Skeletal muscle satellite cell (primary cell): ENCODE measurements around the gene CATSPER1.
A peak's percentile ranks its signal among the peaks of the same experiment; 100 is the strongest.

ENCODE experiments used
- H3K27me3 ChIP-seq: 2 replicates; pipeline ENCODE4 v1.7.0; 2013; ENCODE audit warnings: low read length; ENCODE audit not compliant: control insufficient read depth, insufficient read depth
- H3K36me3 ChIP-seq: 2 replicates; pipeline ENCODE4 v1.7.0; 2013; ENCODE audit warnings: mild to moderate bottlenecking, control low read depth, low read length; ENCODE audit not compliant: insufficient read depth
- H3K4me1 ChIP-seq: 2 replicates; pipeline ENCODE4 v1.7.0; 2013; ENCODE audit warnings: low read length; ENCODE audit not compliant: control insufficient read depth, insufficient read depth
- H3K4me2 ChIP-seq: 2 replicates; pipeline ENCODE4 v1.7.0; 2013; ENCODE audit warnings: mild to moderate bottlenecking, low read length
- H3K4me3 ChIP-seq: 2 replicates; pipeline ENCODE4 v1.7.0; 2013; ENCODE audit warnings: low read length
- H3K9ac ChIP-seq: 2 replicates; pipeline ENCODE4 v1.7.0; 2013; ENCODE audit warnings: mild to moderate bottlenecking, low read depth, low read length, moderate library complexity
- H3K9me3 ChIP-seq: replicated peaks from 2 replicates; pipeline ENCODE4 v1.7.0; 2013; ENCODE audit warnings: mild to moderate bottlenecking, control low read depth, low read length

The CATSPER1 gene

DNA sequence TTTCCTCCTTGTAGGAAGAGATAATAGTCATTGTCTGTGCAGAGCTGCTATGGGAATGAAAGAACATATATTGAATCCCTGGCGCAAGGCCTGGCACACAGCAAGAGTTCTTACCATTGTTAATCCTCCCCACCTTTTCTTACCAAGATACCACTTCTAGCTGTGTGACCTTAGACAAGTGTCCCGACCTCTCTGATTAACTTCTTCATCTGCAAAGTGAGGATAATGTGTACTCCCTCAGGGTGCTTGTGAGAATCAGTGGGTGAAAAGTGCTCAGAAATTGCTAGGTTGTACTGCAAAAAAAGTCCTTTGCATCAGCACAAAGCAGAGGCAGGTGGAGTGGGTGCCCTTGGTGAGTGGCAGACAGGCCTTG lies 18.2 kb downstream of the CATSPER1 start:
- Histone ChIP-seq H3K27me3 (no peaks in the 10 kb centered on the region), H3K9me3 (no peaks in the 10 kb centered on the region), H3K4me2 (no peak overlapping the region), H3K9ac (no peak overlapping the region), H3K4me3 (no peak overlapping the region), H3K4me1 (peaks cover 30% of the 10 kb centered on the region), H3K36me3 (peaks cover 18% of the 10 kb centered on the region)

DNA sequence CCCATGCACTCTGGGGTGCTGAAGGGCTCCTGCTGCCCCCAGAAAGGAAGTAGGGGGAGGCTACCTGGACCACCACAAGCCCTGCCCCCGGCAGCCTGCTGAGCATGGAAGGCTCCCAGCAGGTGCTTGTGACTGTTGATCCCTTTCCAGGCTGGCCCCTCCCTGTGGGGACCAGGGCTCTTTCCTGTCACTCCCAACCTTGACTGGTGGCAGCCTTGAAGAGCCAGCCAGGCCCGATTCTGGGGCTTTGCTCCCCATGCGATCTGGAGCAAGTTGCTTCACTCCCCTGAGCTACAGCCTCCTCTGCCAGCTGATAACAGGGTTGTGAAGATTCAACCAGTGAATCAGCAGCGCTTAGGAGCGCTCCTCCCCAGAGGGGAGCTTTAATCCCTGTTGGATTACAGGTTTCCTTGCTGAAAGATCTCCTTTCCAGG lies 19.1 kb downstream of the CATSPER1 start:
- H3K9me3 ChIP-seq, result no peaks in the 10 kb centered on the region
- H3K27me3 ChIP-seq, result no peaks in the 10 kb centered on the region
- H3K9ac ChIP-seq, result no peak overlapping the region
- peaks cover 25% of the 10 kb centered on the region for H3K4me1 ChIP-seq
- no peak overlapping the region for H3K4me3 ChIP-seq
- H3K4me2 ChIP-seq, result no peak overlapping the region
- peaks cover 18% of the 10 kb centered on the region for H3K36me3 ChIP-seq

DNA sequence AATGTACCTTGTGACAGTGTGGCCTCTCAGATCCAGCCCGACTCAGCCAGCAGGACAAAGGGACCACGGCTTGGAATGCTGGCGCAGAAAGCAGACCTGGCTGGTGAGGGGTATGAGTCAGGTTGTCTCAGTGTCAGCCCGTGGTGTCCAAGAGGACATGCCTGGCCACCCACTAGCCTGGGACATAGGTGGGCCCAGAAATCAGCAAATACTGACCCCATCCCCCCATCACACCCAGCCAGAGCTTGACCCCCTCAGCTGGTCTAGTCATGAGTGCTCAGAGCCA lies 19.4 kb downstream of the CATSPER1 start:
- Histone ChIP-seq H3K4me3 (no peak overlapping the region), H3K9me3 (no peaks in the 10 kb centered on the region), H3K27me3 (no peaks in the 10 kb centered on the region), H3K36me3 (peaks cover 18% of the 10 kb centered on the region), H3K4me2 (no peak overlapping the region), H3K9ac (no peak overlapping the region), H3K4me1 (peaks cover 21% of the 10 kb centered on the region)

DNA sequence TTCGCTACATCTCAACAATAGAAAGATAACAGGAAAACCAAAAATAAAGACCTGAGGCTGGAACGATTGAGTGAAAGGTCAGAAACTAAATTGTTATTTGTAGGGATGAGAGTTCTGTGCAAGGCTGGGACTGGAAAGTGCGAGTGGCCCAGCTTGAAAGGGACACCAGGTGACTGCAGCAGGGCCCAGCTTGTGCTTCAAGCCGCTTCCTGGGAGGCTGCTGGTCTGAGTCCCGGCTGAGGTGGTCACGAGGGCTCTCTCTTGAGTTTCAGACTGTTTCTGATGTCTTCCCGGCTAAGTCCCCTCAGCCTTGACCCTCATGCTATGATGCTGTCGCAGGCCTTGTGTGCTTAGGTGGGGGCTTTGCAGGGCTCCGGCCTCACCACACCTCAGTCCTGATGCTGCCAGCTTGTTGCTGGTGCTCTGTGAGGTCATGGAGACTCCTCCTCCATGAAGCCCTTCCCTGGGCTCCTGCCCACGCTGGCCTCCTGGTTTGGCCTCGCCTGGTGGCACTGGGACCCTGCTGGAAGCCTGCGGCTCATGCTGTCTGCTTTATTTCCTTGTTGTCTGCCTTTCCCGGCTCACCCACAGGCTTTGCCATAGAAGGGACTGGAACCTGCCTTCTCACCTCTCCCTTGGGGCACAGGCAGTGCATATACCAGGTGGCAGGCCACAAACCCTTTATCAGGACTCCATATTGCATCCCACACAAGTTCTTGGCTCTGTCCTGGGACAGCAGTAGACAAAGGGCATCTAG lies 20.0 kb downstream of the CATSPER1 start:
- H3K4me3 ChIP-seq, result no peak overlapping the region
- H3K36me3 ChIP-seq, result peaks cover 18% of the 10 kb centered on the region
- H3K9ac ChIP-seq, result no peak overlapping the region
- no peaks in the 10 kb centered on the region for H3K27me3 ChIP-seq
- H3K9me3 ChIP-seq, result no peaks in the 10 kb centered on the region
- no peak overlapping the region for H3K4me2 ChIP-seq
- peaks cover 16% of the 10 kb centered on the region for H3K4me1 ChIP-seq

DNA sequence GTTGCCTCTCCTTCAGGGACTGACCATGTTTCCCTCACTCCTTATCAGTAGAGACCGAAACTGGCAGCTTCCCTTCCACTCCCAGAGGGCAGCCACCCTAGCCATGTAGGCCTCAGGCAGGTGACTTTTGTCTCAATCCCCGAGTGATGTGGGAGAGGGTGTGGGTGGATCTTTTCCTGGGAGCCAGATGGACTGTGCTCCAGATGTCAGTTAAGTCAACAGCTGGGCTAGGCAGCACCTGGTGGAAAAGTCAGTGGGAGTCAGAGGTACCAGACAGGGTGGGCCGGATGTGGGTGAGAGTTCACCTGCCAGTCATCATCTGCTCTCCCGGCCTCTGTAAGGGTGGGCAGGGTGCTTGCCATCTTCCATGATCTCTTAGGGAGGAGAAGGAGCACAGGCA lies 22.1 kb downstream of the CATSPER1 start:
- H3K4me1 ChIP-seq, result peaks cover 20% of the 10 kb centered on the region
- no peak overlapping the region for H3K9ac ChIP-seq
- H3K36me3 ChIP-seq, result peaks cover 30% of the 10 kb centered on the region

DNA sequence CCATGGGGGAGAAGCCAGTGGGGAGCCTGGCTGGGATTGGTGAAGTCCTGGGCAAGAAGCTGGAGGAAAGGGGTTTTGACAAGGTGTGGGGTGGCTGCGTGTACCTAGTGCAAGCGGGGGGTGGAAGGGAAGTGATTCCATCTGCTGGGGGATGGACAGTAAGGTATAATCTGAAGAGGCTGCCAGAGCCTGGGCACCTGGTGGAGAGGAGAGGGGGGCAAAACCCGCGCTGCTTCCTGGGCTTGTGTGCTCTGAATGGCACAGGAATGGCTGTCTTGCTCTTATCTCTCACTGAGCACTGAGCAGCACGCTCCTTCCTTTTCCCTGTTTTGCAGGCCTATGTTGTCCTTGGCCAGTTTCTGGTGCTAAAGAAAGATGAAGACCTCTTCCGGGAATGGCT lies 23.0 kb downstream of the CATSPER1 start:
- Histone ChIP-seq H3K9me3 (no peaks in the 10 kb centered on the region), H3K27me3 (no peaks in the 10 kb centered on the region), H3K36me3 (peaks cover 39% of the 10 kb centered on the region), H3K4me1 (peaks cover 12% of the 10 kb centered on the region), H3K4me3 (peak overlapping the region; percentile 85), H3K9ac (peak overlapping the region; percentile 91), H3K4me2 (peak overlapping the region; percentile 91)

More for the DNA sequence above, 22.1 kb downstream of the CATSPER1 start:
- no peaks in the 10 kb centered on the region for H3K9me3 ChIP-seq
- H3K27me3 ChIP-seq, result no peaks in the 10 kb centered on the region
- H3K4me3 ChIP-seq, result no peak overlapping the region
- no peak overlapping the region for H3K4me2 ChIP-seq

DNA sequence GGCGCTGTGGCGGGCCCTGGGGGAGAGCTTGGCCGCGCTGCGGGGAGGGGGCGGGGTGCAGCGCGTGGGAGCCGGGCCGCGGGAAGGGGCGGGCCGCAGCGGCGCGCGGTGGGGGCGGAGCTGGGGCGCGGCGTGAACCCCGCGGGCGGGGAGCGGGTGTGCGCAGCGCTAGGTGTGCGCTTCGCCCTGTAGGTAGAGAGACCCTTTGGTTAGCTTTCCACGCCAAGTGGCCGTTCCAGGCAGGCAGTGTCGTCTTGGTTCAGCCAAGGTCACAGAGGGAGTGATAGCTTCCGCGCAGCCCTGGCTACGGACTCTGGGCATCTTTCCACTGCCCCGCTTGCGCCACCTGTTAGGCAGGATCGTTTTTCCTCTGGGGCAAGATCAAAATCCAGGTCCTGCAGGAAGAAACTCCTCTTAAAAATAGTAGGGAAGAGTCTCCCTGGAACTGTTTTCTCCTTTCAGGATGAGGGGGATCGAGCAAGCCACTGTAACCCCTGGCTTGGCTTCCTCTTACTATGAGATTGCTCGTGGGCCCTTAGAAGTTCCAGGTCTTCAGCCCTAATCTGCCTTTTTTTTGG lies 23.5 kb downstream of the CATSPER1 start:
- peaks cover 45% of the 10 kb centered on the region for H3K36me3 ChIP-seq
- H3K9ac ChIP-seq, result peak overlapping the region; percentile 91
- peaks cover 10% of the 10 kb centered on the region for H3K4me1 ChIP-seq
- peak overlapping the region; percentile 91 for H3K4me2 ChIP-seq
- H3K4me3 ChIP-seq, result peak overlapping the region; percentile 85
- H3K27me3 ChIP-seq, result no peaks in the 10 kb centered on the region
- no peaks in the 10 kb centered on the region for H3K9me3 ChIP-seq

DNA sequence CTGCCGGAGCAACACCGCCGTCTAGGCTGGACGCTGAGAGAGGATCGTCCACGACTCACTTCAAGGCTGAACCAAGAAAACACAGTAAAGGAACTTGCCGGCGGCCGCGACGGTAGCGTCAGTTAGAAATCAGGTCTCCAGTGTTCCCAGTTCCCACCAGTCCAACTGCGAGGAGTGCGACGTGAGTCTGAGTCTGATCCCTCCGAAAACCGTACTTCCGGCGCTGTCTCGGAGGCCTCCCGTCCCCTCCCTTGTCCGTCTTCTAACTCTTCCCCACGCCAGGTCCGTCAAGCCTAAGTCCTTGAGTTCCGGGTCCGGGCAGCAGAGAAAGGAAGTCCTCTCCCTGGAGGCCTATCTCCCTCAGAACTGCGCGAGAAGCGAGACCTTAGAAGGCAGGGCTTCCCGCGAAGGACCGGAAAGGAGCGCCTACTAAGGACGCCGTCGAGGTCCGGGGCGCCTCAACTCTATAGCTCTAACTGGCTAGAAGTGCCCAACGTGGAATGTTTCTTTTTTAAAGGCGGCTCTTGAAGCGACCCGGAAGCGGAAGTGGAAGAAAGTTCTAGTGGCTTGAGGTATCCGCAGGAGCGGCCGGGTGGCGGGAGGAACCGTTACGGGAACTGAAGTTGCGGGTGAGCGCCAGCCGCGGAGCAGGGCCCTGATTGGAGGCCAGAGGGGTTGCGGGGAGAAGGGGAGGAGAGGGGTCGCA lies 24.2 kb downstream of the CATSPER1 start, which contains the start of the genes BANF1 and EIF1AD:
Gene BANF1, plus strand, starts transcription at position 562 of the 706 bp plus-strand sequence. CDS start 748 bp downstream, outside the sequence.
Gene EIF1AD, minus strand, starts transcription at position 216 of the 706 bp plus-strand sequence. CDS start 1,768 bp downstream, outside the sequence.
- peaks cover 51% of the 10 kb centered on the region for H3K36me3 ChIP-seq

DNA sequence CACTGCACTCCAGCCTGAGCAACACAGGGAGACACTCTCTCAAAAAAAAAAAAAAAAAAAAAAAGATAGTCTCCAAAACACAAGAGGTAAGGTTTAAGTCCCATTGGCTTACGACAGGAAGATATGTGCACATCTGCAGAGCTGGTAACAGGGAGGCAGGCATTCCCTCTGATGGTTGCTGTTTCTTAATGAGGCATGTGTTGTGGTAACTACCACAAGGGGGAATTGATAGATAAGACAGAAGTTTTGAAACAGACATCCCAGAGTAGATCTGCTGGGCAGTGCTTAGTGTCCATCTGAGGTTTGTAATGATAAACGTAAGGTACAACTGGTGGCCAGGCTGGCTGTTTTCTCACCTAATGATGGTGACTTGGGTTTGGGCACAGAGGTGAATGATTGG lies 29.0 kb downstream of the CATSPER1 start:
- H3K27me3 ChIP-seq, result no peaks in the 10 kb centered on the region
- H3K4me3 ChIP-seq, result no peak overlapping the region
- no peaks in the 10 kb centered on the region for H3K9me3 ChIP-seq
- H3K4me2 ChIP-seq, result no peak overlapping the region
- peaks cover 6% of the 10 kb centered on the region for H3K4me1 ChIP-seq
- peaks cover 38% of the 10 kb centered on the region for H3K36me3 ChIP-seq
- H3K9ac ChIP-seq, result no peak overlapping the region

More for the DNA sequence above, 24.2 kb downstream of the CATSPER1 start, which contains the start of the genes BANF1 and EIF1AD:
- Histone ChIP-seq H3K9me3 (no peaks in the 10 kb centered on the region), H3K9ac (peak within 1 kb of the TSS; percentile 91), H3K4me3 (peak within 1 kb of the TSS; percentile 85), H3K4me1 (peaks cover 10% of the 10 kb centered on the region), H3K27me3 (no peaks in the 10 kb centered on the region), H3K4me2 (peak within 1 kb of the TSS; percentile 91)

DNA sequence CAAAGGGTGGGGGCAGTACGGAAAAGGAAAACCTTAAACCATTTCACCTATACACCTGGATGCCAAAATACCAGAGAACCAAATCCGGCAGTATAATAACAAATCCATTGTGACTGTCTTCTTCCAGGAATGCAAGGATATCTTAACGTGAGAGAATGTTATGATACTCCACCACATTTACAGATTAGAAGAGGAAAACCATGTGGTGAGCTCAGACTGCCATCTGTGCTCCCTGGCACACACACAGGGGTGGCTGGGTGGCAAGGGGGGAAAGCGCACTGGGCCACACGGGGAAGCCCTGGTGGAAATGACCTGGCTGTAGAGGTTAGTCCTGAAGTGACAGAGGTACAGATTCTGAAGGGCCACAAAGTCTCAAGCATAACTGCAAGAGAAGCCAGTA lies 34.2 kb downstream of the CATSPER1 start:
- Histone ChIP-seq H3K36me3 (peaks cover 10% of the 10 kb centered on the region), H3K4me3 (no peak overlapping the region), H3K9me3 (no peaks in the 10 kb centered on the region), H3K27me3 (no peaks in the 10 kb centered on the region), H3K9ac (no peak overlapping the region), H3K4me1 (no peaks in the 10 kb centered on the region), H3K4me2 (no peak overlapping the region)

DNA sequence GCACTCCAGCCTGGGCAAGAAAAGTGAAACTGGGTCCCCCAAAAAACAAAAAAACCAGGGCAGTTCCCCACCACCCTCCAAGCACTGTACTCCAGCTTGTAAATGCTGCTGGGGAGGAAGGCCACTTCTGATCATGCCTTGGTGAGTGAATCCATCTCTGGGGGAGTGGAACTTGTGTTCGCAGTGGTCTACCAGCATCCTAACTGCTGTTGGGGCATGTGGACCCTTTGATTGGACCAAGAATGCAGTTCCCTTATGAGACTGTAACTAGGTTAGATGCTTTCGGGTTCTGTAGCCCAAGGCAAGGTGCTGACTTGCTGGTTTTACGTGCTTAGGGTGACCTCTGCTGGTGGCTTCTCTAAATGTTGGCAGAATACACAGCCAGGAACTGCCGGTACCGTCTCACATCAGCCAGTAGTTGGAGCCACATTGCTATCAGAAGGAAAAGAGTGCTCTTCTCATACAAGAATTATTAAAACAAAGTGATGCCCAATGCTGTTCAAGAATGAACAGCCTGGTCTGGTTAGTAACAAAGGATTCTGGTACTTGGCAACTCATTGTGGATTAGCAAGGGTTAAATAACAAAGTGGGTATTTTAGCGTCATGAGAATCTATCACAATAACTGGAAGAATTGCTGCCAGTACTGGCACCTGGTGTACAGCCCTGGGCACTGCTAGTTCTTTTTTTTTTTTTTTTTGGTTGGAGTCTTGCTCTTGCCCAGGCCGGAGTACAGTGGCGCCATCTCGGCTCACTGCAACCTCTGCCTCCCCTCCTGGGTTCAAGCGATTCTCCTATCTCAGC lies 37.3 kb downstream of the CATSPER1 start:
- H3K27me3 ChIP-seq, result no peaks in the 10 kb centered on the region
- no peaks in the 10 kb centered on the region for H3K4me1 ChIP-seq
- peaks cover 5% of the 10 kb centered on the region for H3K36me3 ChIP-seq
- H3K4me2 ChIP-seq, result no peak overlapping the region
- H3K4me3 ChIP-seq, result no peak overlapping the region
- H3K9ac ChIP-seq, result no peak overlapping the region
- H3K9me3 ChIP-seq, result no peaks in the 10 kb centered on the region
